GM12801 (cell line): Measurements from ENCODE around the gene GLRX5.

Experiments used
- TF ChIP-seq, protein P1 (sequence below): IDR thresholded peaks from one replicate; pipeline ENCODE4 v1.5.1; 2011; ENCODE audit warnings: control low read depth; ENCODE audit not compliant: insufficient read length; ENCODE audit errors: extremely low read depth

Gene GLRX5

DNA sequence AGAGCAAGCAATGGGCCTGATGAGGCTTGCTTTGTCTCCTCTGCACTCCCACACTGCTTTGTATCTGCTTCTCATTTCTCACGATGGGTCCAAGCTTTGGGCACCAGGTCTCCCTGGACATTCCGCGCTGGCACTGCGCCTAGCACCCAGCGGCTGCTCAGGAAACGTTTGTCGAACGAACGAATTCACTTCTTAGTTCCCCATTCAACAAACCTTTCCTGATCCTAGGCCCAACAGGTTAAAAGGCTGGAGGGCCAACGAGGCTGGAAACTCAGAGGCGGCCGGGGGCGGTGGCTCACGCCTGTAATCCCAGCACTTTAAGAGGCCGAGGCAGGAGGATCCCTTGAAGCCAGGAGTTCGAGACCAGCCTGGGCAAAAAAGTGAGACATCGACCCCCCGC is 1.0 kb upstream of the GLRX5 start:
- TF ChIP-seq, protein P1, sequence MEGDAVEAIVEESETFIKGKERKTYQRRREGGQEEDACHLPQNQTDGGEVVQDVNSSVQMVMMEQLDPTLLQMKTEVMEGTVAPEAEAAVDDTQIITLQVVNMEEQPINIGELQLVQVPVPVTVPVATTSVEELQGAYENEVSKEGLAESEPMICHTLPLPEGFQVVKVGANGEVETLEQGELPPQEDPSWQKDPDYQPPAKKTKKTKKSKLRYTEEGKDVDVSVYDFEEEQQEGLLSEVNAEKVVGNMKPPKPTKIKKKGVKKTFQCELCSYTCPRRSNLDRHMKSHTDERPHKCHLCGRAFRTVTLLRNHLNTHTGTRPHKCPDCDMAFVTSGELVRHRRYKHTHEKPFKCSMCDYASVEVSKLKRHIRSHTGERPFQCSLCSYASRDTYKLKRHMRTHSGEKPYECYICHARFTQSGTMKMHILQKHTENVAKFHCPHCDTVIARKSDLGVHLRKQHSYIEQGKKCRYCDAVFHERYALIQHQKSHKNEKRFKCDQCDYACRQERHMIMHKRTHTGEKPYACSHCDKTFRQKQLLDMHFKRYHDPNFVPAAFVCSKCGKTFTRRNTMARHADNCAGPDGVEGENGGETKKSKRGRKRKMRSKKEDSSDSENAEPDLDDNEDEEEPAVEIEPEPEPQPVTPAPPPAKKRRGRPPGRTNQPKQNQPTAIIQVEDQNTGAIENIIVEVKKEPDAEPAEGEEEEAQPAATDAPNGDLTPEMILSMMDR = no peak

DNA sequence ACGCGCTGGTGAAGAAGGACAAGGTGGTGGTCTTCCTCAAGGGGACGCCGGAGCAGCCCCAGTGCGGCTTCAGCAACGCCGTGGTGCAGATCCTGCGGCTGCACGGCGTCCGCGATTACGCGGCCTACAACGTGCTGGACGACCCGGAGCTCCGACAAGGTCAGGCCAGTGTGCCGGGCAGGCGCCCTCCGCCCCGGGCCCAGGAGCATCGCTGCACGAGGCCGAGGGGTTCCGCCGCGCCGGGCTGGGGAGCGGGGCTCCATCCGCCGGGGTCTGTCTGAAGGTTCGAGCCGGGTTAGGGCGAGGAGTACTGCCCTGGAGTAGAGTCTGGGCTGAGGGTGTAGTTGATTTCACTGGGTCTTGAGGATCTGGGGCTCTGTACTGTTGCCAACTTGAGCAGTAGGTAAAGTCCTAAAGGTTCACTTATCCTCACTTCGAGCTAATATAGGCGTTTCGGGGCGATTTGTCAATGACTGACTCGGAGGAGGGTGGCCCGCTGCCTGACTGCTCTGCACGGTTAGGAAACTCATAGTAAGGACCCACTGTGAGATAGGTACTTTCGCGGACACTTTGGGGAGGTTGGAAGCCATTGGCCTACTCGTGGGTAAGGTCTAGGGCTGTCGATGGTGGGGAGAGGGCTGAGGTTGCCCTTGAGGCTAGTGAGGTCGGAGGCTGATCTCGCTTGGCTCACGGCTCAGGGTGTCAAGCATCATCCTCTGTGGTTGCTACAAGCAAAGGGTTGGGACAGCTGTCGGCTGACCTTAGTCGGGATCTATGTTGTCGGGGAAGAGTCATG is 574 bp downstream of the GLRX5 start:
- TF ChIP-seq, protein P1 = no peak

DNA sequence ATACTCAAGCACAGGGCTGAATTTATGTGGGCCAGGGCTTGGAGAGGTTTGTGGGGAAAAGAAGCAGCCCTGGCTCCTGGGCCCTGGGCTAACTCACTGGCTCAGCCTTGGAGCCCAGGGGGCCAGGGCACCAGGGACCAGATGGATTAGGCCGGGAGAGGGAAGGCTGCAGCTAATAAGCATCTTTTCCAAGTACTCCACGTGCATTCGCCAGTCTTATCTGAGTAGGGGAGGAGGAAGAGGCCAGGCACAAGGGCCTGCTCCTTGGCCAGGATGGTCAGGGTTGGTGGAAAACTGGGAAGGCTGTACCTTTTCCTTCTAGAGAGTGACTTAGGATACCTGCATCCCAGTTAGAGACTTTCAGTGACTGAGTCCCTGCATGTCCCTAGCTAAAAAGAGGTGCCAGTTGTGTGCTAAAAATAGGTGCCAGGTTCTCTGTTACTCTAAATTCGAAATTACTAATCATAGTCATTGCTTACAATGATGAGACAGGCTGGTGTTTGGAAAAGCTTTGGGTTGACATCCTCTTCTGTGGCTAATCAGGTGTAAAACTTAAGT is 1.3 kb downstream of the GLRX5 start:
- TF ChIP-seq, protein P1 = no peak

DNA sequence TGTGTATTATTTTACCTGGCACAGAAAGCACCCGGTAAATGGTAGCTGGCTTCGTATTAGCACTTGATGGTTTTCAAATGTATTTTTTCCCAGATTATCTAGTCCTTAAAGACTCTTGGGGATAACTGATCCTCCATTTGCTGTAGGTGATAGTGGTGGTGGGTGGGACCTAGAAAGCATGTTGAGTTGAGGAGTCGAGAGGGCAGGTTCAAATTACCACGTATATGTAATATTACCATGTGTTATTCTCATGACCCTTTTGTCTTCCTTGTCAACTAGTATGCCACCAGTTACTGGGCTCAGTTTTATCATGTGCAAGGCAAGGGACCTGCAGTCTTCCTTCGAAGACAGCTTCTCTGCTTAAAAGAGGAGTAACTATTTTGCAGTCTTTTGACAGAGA is 1.8 kb downstream of the GLRX5 start:
- TF ChIP-seq, protein P1 = no peak

DNA sequence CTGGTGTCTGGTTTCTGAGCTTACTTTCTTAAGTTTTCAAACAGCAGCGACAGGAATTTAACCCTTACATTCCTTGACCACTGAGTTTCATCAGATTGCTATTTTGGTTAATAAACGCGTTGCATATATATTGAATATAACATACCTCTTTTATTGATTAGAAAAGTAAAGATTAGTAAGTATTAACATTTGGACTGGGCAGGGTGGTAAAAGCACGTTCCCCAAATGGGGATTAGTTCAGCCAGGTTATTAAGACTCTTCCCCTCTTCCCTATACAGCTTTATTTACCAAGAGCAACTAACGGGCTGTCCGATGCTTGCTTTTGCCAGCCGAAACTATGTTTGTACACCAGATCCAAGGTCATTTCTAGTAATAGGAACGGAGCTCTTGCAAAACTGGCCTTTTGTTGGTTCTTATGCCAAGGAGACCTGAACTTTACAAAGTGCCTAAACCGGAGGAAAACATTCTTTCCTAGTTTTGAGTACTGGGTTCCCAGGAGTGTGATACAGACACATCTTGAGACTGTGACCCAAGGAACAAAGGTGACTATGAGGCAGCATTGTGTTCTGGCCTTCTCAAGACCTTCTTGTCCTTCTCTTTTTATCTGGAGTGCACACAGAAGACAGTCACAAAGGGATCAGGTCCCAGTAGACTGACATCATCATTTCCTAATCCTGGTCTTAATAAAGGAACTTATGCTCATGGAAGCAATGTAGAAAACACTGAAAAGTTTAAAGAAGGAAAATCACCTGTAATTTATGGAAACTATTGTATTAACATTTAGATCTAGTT is 2.6 kb downstream of the GLRX5 start:
- TF ChIP-seq, protein P1 = no peak

DNA sequence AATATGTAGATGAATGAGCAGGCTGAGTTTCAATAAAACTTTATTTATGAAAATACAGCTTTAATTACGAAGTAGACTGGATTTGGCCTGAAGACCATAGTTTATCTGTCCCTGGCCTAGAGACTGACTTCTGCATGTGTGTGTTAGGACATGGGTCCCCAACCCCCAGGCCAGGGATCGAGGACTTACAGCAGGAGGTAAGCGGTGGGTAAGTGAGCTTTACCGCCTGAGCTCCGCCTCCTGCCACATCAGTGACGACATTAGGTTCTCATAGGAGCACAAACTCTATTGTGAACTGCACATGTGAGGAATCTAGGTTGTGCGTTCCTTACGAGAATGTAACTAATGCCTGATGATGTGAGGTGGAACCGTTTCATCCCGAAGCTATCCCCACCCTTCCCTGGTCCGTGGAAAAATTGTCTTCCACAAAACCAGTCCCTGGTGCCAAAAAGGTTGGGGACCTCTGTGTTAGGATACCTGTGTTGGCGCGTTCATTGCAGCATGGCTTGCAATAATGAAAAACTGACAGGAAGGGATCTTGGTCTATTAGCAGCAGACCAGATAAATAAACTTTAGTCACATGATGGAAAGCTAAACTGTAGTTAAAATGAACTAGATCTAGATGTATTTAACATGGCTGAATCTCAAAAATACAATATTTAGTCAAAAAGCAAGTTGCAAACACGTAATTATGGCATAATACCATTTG is 4.1 kb downstream of the GLRX5 start:
- TF ChIP-seq, protein P1 = no peak
